Kasumi-1 (cell line): Measurements from ENCODE around the gene FGF14.
"Not testable (repeated sequence)": the region's sequence is repeated elsewhere in the genome, so short reads cannot be mapped to it uniquely, and the experiment has no call there.

Source experiments
- DNase-seq, 2 experiments: peaks; one replicate each; lab custom pipeline; 2025; lab: John Stamatoyannopoulos, UW

Gene FGF14

DNA sequence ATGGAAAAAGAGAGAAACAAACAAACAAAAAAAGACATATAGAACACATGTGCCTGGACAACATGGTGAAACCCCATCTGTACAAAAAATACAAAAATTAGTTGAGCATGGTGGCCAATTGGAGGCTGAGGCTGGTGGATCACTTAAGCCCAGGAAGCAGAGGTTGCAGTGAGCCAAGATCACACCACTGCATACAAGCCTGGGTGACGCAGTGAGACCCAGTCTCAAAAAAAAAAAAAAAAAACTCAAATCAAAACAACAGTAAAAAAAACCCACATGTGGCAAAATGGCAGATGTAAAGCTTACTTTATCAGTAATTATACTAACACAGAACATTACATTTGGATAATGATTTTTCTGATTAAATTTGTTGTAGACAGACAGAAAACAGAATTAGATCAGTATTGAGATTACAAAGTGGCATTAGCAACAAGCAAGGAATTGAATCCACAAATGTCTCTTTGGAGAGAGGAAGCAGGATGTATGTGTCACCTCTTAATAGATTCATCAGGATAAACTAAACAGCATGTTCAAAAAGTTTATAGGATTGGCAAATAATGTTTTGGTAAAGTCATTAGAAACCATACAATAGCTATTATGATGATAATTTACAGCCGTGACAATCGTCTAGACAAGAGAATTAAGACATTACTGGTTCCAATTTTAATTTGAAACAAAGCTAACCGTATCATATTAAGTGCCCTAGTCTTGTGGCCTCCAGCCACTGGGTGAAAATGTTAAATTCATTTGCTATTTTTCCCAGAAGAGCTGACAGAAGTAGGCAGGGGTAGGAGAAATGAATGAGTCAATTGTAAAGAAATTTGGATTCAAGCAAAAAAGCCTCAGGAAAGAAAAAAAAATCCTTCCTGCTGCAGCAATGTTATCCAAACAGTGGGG is 206.0 kb downstream of the FGF14 start:
- DNase-seq: no peak

DNA sequence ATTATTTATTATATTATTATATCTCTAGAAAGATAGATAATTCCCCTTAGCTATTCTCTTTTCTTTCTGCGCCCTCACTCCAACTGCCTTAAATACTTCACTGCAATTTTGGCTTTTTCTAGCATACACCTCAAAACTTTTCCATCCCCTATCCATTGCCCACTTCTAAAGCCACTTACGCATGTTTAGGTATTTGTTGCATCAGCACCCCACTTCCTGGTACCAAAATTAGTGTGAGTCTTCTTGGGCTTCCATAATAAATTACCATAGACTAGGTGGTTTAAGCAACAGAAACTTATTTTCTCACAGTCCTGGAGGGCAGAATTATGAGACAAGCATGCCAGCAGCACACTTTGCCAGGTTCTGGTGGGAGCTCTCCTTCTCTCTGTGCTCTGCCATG is 209.0 kb downstream of the FGF14 start:
- no peak for DNase-seq

DNA sequence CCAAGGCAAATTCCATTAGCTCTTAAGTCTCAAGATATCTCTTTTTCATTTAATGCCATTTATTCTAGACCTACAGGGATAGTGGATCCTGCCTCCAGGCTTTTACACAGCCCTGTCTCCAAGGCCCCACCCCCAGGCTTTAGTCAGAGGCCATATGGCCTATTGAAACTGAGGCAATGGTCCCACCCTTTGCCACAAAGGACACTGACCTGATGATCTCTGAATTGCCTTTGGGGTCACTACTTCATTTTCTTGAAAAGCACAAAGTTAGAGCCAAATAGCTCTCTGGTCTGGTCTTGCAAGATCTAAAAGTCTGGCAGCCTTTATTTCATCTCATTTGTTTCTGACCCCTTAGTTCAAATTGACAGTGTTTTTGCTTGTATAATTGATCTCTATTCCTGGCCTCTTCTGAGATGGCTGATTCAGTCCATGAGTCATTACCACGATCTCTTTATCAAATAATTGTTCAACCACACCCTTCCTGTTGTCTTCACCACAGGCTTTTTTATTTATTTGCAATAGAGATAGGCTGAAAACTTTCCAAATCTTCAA is 209.8 kb downstream of the FGF14 start:
- DNase-seq: no peak

DNA sequence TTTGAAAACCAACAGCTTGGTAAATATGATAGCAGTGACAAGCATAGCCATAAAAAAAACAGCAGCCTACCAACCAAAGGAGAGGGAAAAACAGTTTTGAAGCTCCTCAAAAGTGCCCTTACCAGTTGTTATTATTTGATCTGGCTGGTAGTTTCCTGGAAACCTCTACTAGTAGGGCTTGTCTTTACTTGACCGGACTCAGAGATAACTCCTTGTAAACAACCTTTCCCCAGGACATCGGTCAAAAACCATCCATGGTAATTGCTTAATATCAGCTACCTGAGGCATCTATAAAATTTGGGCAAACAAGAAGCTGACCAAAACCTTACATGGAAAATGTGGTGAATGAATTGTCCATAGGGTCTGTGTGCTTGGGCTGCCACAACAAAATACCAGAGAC is 210.9 kb downstream of the FGF14 start:
- no peak for DNase-seq

DNA sequence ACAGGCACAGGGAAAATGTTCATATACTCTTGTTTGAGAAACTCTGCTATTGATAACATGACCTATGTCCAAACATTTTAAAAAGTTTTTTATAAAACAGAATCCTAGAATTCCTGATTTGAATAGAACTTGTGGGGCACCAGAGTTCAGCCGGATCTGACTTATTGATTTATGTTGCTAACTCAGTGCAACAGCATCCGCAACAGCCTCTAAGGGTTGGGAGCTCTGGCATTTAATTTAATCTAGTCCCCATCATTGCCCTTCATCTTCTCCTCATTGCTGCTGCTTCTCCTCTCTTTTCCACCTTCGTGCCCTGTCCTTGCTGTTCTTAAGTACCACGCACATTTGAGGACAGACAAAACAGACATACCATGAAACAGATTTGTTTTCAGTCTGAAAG is 214.5 kb downstream of the FGF14 start:
- no peak for DNase-seq

DNA sequence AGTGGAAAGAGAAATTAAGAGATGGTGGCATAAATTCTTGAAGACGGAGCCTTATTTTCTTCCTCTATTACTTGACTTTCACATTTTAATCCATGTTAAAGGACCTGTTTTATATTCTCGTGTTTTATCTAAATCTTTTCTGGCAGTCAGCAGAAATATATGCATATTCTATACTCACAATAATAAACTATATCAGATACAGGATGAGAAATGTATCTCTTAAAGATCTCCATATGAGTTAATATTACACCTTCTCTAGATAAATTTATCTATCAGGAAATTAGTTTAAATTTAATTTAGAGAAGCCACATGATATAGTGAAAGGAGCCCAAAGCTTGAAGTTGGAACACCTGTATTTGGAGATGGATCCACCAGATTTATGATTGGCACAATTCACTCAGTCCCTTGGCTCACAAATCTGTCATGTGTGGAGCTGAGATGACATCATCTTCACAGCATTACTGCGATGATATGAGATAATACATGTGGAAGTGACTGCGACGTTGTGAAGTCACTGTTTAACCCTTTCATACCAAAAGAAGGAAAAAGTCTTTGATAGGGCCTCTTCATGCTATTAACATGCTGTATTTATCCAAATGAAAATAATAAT is 216.4 kb downstream of the FGF14 start:
- no peak for DNase-seq

DNA sequence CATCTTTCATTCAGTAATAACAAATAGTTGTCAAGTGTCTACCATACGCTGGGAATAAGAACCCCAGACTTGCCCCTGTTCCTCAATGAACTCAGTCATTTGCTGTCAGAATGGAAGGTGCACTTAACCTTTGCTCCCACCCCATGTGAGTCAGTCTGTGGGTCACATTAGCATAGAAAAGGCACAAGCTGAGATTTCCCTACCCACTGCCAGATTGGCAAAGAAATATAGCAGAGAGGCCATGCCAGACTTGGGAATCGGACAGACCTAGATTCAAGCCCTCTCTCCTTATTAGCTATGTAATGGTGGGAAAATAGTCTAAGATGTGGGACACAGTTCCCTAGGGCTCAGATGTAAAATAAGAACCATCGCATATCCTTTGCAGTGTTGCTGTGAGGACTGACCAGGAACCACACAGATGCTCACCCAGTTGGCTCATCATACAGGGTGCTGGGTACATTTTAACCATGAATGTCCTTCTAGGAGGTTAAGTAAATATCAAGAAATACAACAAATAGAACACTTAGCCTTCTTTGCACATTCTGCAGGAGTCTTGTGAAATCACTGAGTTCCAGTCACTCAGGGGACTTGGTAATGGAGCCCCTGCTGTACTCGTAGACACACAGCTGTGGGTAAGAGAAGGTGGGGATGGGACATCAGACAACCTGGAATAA is 218.2 kb downstream of the FGF14 start:
- no peak for DNase-seq

DNA sequence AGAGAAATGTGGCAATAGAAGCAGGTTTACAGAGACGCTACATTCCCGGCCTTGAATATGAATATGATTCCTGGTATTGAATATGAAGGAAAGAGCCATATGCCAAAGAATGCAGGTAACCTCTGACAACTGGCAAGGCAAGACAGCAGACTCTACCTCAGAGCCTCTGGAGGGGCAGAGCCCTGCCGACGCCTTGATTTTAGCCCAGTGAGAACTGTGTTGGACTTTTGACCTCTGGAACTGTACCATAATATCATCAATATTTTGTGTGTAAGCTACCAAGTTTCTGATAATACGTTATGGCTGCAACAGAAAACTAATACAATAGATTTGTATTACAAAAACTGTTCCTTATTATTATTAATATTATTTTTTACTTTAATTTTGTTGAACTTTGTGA is 219.7 kb downstream of the FGF14 start:
- no peak for DNase-seq

DNA sequence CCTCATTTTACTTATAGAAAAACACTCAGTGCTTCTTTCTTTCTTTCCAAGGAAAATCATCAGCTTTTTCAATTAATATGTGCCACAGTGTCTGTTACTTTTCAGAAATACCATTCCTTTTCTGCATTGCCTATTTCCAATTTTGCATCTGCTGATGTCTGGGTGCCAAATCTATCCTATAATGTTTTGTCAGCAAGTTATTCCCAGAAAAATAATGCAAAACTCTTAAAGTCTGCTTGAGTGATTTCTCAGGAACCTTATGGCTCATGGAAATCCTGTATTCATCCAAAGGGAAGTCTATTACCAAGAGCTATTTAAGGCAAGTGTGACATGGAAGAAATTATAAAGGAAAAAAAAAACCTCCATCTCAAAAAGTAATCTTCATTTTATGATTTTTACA is 224.4 kb downstream of the FGF14 start:
- no peak for DNase-seq

DNA sequence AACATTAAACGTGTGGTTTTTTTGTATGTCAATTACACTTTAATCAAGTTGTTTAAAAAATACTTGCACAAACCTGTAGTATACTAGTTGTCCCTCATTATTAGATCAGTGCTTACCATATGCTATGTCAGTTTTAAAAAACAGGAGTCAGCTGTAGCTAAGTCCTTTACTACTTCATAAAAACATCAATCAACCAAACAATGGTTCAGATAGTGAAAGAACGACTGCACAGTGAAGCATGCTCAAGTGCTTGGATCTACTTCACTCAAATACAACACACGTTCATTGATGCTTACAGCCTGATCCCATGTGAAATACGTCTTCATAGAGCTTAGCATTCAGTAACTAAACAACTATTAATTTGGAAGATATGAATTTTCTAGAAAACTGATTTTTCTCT is 225.0 kb downstream of the FGF14 start:
- no peak for DNase-seq

DNA sequence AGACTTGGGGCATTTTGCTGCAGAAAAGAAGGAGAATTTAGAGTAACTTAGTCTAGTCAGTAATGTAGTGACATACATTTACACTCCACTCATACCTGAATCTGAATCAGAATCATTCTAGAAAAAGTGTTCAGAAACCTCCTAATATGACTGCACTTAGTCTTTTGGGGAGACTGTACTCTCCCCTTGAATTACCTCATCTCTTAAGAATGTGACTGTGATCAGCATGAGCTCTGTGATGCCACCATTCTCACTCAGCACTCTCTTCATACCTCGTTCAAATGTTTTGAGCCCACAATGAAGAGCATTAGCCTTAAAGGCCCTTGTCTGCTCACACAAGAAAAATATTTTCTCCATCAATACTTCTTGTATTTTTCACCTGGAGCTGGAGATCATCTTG is 229.4 kb downstream of the FGF14 start:
- DNase-seq: no peak

DNA sequence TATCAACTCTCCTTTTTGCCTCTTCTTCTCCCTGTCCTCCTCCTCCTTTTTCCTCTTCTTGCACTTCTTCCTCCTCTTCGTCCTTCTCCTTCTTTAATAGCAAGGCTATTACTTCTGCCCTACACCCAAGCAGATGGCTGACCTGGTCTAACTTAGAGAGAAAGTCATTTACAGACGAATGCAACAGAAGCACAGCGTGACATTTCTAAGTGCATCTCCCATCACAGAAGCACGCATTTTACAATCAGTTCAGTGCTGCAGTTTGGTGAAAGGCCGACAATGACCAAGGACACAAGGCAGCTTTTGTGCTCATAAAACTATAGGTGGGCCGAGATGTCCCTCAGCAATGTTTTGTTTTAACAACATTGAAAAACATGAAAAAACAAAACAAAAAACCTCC is 231.5 kb downstream of the FGF14 start:
- no peak for DNase-seq

DNA sequence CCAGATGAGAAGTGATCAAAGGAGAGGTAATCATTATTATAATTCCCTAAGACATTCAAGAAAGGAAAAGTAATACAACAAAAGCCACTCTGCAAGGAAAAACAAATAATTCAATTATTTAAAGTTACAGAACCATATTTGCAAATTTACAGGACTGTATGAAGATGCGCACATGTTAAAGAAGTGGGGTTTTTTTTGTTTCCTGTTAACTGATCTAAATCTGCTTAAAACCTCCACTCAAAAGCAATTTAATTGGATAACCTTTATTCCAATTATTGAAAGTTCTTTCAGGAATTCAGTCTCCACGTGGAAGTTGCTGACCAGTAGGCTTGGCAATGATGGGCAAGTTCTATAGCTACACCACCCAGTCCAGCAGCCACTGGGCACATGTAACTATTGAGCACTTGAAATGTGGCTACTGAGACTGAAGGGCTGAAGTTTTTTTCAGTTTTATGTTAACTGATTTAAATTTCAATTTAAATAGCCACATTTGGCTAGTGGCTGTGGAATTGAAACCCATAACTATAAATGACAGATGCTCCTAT is 232.3 kb downstream of the FGF14 start:
- DNase-seq: no peak

DNA sequence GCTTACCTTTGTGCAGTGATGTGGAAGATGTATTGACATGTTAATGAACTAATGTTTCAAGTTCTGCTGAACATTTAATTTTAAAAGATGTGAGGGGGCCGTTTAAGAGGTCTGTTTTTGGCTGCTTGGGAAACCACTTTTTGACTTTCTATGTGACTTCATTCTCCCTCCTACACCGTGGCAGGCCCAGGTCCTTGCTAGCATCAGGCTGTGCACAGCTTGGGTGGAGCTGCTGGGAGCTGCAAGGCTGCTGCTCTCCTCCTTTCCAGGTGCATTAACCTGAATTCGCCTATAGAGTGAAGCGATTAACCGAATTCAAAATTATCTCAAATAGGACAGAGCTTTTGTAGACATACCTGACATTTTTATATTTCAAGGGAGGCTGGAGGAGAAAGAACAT is 249.1 kb downstream of the FGF14 start:
- DNase-seq: no peak

DNA sequence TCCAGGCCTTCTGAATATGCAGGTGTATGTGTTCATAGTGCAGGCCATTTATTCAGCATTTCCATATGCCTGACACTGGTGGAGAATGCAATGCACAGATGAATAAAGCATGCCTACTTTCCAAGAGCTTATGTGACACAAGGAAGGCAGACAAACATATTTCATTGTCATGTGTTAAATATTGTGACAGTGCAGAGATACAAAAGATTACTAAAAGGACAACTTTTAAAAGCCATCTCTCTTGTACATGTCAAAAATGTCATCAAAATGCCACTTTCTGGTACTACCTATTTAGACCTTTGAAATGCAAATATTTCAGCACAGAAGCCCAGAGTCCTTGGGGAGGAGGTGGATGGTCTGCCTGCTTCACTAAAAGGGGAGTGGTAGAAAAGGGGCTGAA is 254.5 kb downstream of the FGF14 start:
- no peak for DNase-seq

DNA sequence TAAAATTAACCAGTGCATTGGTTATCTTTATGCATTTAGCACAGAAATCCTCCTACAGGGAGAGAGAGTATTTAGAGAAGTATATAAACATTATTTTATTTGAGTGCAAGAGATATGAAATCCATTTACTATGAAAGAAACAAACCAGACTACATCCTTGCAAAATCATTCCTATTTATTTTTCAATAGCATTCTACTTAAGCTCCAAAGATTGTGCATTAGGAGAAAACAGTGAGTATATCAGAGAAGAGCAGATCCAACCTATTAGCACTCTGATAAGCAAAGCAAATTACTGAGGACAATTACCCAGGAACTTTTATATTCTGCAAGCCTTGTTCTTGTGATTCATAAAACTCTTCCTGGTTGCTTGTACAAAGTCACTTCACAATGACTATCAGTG is 256.1 kb downstream of the FGF14 start:
- DNase-seq: no peak

DNA sequence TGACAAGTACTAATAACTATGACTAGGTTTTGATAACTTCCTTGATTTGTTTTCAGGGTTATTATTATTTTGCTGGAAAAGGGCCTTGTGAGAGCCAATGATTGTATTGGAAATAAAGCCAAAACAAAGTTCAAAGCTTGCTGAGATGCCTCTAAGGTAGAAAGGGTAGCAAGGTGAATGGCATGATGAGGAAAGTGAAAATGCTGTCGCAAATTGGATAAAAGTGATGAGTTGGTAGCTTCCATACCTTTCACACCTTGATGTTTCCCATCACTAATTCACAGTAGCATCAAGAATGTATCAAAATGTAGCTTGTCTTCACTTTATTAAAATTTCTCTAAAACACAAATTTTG is 259.4 kb downstream of the FGF14 start:
- DNase-seq: no peak

DNA sequence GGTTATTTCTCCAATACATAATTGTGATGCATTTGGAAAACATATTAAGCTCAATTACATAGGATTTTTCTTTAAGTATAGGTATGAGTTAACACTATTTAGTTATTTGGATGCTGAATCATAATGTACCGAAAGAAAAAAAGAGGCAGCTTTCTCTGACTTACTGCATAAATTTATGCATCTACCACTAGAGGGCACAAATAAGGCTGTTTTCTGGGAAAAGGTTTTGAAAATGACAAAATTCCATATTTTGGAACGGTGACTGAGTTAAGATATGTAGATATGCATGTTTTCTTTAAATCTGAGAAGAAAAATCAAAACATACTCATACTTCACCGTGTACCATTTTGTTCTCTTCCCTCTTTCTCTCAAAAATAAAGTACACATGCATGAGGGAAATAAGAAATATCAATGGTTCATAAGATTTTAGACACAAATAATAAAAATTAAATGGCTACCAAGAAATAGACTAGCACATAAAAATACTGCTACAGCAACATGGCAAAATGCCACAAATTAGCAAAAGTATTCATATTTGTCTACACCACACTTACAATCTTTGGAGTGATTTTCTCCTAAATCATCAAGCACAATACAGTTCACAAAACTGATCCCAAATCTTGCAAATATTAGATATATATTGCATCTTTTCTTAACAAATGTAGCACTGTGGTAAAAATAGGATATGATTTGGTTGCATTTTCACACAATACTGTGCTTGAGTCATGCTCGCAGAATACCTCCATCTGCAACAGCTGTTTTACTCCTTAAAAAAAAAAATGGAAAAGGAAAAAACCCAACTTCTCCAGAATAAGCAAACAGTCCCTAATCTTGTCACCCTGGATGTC is 260.0 kb downstream of the FGF14 start:
- peak; percentile 2 to 31 for DNase-seq

DNA sequence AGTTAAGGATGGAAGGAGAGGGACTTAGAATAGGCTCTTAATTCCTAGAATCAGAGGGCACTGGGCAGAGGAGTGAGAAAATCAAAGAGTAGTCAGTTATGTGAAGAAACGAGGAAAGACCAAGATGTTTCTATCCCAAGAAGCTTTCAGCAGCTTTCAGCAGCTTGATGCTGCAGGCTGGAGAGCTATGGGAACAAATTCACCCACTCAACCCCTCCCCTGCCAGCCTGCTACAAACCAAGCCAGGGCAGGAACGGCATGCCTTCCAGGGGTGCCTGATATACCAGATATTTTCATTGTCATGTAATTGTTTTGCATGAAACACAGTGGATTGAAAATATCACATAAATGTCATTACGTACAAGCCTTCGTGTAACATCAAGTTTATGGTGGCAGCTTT is 262.2 kb downstream of the FGF14 start:
- DNase-seq: no peak

DNA sequence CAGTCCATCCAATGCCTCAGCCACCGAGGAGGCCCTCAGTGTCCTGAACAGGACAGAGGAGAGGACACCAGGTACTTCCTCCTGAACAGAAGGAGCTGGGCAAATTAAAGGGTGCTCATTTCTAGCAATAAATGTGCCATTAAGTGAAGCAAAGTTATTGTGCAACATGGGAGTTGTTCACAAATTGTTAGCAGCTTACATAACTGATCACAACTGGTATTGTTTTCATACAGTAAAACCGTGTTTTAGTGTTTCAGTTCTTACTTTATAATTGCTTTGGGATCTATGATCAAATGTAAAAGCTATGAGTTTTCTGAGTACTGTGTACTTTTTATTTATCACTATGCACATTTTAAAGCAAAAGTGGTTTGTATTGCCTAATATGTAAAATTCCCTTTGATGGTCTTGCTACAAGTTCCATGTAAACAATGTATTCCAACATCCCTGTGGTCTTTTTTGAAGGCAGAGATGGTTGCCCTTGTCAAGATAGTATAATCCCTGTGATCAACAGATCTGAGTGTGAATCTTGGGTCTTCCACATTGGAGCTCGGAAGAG is 263.1 kb downstream of the FGF14 start:
- DNase-seq: no peak

DNA sequence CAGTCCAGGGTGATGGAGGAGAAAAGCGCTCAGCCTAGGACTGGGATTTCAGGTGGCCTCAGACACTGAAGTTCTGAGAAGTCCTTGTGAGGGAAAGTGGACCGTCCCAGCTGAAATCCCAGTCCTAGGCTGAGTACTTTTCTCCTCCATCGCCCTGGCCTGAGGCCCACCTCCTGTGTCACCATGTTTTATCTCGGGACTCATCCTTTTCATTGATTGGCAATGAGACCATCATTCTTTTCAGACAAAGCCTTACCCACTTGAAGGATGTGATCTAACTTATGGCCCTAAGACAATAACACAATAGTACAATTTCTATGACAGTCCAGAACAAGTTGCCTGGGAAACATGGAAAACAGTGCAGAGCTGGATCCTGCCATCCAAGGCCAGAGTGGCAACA is 263.9 kb downstream of the FGF14 start:
- DNase-seq: not testable (repeated sequence)
